Uterus (tissue), 4 donors: Measurements from ENCODE around the gene DNAH1. TPM values are rescaled to one million over a fixed set of nuclear protein-coding genes. Genes with fewer than 3 reads are reported as not detected.

Source experiments
- DNase-seq, 2 donors: peaks; one replicate each; pipeline ENCODE4 v3.0.0-alpha.2; 2019 to 2020
- H3K27ac ChIP-seq, 2 donors: fragments of 200-600 bp; sonication (generic); 1 replicate in 1 of 2; 2 replicates in 1 of 2; pipeline ENCODE4 v1.5.1; 2016 to 2018
- H3K27me3 ChIP-seq, 2 donors: fragments of 200-600 bp; sonication (generic); one replicate each; pipeline ENCODE4 v1.5.1; 2018 to 2019; ENCODE audit warnings: control low read depth in 1 of 2
- H3K36me3 ChIP-seq, 2 donors: fragments of 200-600 bp; sonication (generic); one replicate each; pipeline ENCODE4 v1.5.1; 2019; ENCODE audit warnings: control low read depth in 1 of 2
- H3K4me1 ChIP-seq, 2 donors: fragments of 200-600 bp; sonication (generic); one replicate each; pipeline ENCODE4 v1.5.1; 2018 to 2019; ENCODE audit warnings: control low read depth in 1 of 2
- H3K4me3 ChIP-seq, 2 donors: fragments of 200-600 bp; sonication (generic); 1 replicate in 1 of 2; 2 replicates in 1 of 2; pipeline ENCODE4 v1.5.1; 2018 to 2019; ENCODE audit warnings: mild to moderate bottlenecking in 1 of 2
- H3K9me3 ChIP-seq, 2 donors: fragments of 200-600 bp; sonication (generic); one replicate each; pipeline ENCODE4 v1.5.1; 2019; ENCODE audit warnings: control low read depth in 1 of 2
- CTCF ChIP-seq, 4 experiments: fragments of 200-600 bp in 2 of 4; fragments of 450-650 bp in 2 of 4; sonication (generic) in 2 of 4; IDR thresholded peaks; one replicate each; pipeline ENCODE4 v1.5.1; 2016 to 2019; ENCODE audit warnings: antibody characterized with exemption in 4 of 4, mild to moderate bottlenecking in 2 of 4, moderate library complexity in 1 of 4
- POLR2A ChIP-seq, 2 donors: fragments of 450-650 bp; IDR thresholded peaks; one replicate each; pipeline ENCODE4 v1.6.1; 2016; ENCODE audit warnings: antibody characterized with exemption in 2 of 2, mild to moderate bottlenecking in 1 of 2, moderate library complexity in 1 of 2
- intact Hi-C: fragments of 100-400 bp; cut with DNase I; formaldehyde crosslinking; loops from one replicate; pipeline ENCODE4 v1.15.1; 2023; ENCODE audit warnings: low total_unique reads
- total RNA-seq, 4 donors: library from RNA; depleted of rRNA in 3 of 4; stranded (reverse); fragments of >200 nt in 3 of 4; gene quantifications; one replicate each; pipeline versions ENCODE4 v1.1.0 to v1.2.4, GENCODE V29; 2014 to 2023
- donor health status: DM: yes; HTN: yes; CAD: no.

The DNAH1 gene
- total RNA-seq, 4 donors from 2014 or later, result 5.1 to 46.2 (median 11.0) TPM

GRCh38 chr3:52398670-52399081 is 82.6 kb downstream of the DNAH1 start:
- TF ChIP-seq CTCF (IDR thresholded peaks at IDR 0.05) (no peak), POLR2A (IDR thresholded peaks at IDR 0.05) (no peak)
- DNase-seq, result no peak
- no peak overlapping the region for H3K4me3 ChIP-seq
- intact Hi-C loops, result no loop called here
- H3K9me3 ChIP-seq, result no peaks in the 10 kb centered on the region
- no peak overlapping the region for H3K27ac ChIP-seq
- no peaks in the 10 kb centered on the region for H3K4me1 ChIP-seq
- no peaks in the 10 kb centered on the region for H3K36me3 ChIP-seq
- H3K27me3 ChIP-seq, result no peaks in the 10 kb centered on the region

DNA sequence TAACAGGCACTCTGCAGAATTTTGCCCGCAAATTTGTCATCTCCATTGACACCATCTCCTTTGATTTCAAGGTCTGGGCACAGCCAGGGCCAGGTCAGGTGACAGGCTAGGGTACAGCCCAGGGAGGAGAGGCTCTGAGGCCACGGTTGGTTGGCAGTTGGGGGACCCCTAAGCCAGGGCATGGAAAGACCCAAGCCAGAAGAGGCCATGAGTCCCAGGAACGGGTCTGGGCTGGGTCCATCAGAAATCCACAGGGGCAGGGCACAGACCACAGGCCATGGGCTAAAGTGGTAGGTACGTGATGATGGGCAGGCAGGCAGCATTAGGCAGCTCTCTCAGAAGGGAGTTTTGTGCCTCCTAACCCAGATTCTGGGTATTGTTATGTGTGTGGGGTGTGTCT is 83.0 kb downstream of the DNAH1 start:
- Histone ChIP-seq H3K9me3 (no peaks in the 10 kb centered on the region), H3K36me3 (no peaks in the 10 kb centered on the region), H3K4me1 (no peaks in the 10 kb centered on the region), H3K4me3 (no peak overlapping the region), H3K27me3 (no peaks in the 10 kb centered on the region), H3K27ac (no peak overlapping the region)
- no peak for DNase-seq
- intact Hi-C loops, result no loop called here
- TF ChIP-seq CTCF (IDR thresholded peaks at IDR 0.05) (no peak), POLR2A (IDR thresholded peaks at IDR 0.05) (no peak)

DNA sequence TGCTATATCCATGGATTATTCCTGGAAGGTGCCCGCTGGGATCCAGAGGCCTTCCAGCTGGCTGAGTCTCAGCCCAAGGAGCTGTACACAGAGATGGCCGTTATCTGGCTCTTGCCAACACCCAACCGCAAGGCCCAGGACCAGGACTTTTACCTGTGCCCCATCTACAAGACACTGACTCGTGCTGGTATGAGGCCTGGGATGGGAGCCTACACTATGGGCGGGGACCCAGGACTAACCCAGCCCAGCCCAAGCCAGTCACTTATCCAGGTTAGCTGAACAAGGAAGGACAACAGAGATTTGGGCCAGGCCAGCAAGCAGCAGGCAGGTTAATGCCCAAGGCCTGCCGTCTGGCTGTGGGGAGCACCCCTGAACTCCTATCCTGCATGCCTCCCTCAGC is 83.5 kb downstream of the DNAH1 start:
- no peak overlapping the region for H3K27ac ChIP-seq
- H3K4me1 ChIP-seq, result no peaks in the 10 kb centered on the region
- H3K36me3 ChIP-seq, result no peaks in the 10 kb centered on the region
- no peaks in the 10 kb centered on the region for H3K9me3 ChIP-seq
- no peaks in the 10 kb centered on the region for H3K27me3 ChIP-seq
- no peak overlapping the region for H3K4me3 ChIP-seq
- intact Hi-C loops, result no loop called here
- DNase-seq, result no peak
- no peak for TF ChIP-seq CTCF (IDR thresholded peaks at IDR 0.05)
- no peak for TF ChIP-seq POLR2A (IDR thresholded peaks at IDR 0.05)

DNA sequence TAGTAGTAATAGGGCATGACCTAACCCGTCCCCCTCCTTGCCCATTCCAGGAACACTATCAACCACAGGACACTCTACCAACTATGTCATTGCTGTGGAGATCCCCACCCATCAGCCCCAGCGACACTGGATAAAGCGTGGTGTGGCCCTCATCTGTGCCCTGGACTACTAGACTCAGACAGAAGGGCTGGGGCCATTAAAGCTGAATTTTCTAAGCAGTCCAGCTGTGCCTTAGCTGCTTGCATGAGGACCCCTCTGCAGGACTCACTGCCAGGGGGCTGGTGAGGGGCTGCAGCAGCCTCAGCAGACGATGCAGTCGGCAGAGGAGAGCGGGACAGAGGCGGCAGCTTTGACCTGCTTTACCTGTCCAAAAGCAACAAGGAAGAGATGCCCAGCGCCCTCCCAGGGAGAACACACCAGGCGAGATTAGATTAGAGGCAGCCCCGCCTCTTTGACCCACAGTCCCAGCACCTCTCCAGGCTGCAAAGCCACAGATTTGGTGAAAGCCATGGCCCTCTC is 84.2 kb downstream of the DNAH1 start:
- no peak for DNase-seq

DNA sequence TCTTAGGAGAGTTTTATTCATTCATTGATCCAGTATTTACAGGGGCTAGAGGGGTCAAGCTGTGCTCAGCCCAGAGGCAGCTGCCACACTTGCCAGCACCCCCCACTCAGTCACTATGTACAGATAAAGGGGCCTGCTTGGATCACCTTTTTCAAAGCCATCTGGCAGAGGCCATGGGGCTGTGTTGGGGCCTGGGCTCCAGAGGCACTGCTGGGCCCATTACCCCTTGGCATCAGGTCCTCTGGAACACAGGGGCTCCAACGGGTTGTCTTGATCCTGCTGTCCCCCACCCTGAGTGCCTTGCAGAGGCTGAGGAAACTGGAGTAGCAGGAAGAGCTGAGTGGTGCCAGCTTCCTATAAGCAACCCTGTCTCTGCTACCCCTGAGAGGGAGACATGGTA is 84.9 kb downstream of the DNAH1 start:
- Histone ChIP-seq H3K9me3 (no peaks in the 10 kb centered on the region), H3K27ac (no peak overlapping the region), H3K4me1 (no peaks in the 10 kb centered on the region), H3K36me3 (no peaks in the 10 kb centered on the region), H3K27me3 (no peaks in the 10 kb centered on the region), H3K4me3 (no peak overlapping the region)
- intact Hi-C loops, result no loop called here
- TF ChIP-seq CTCF (IDR thresholded peaks at IDR 0.05), result no peak
- no peak for TF ChIP-seq POLR2A (IDR thresholded peaks at IDR 0.05)
- no peak for DNase-seq

More for the DNA sequence above, 84.2 kb downstream of the DNAH1 start:
- Histone ChIP-seq H3K4me3 (no peak overlapping the region), H3K36me3 (no peaks in the 10 kb centered on the region), H3K27me3 (no peaks in the 10 kb centered on the region), H3K27ac (no peak overlapping the region), H3K4me1 (no peaks in the 10 kb centered on the region), H3K9me3 (no peaks in the 10 kb centered on the region)
- intact Hi-C loops, result no loop called here
- TF ChIP-seq CTCF (IDR thresholded peaks at IDR 0.05) (no peak), POLR2A (IDR thresholded peaks at IDR 0.05) (no peak)
